RKO (cell line): ENCODE data around the gene ITPKB.

Source experiments
- DNase-seq: peaks from one replicate; pipeline ENCODE4 v3.0.0-alpha.2; 2016; ENCODE audit warnings: low spot score

ITPKB gene

DNA sequence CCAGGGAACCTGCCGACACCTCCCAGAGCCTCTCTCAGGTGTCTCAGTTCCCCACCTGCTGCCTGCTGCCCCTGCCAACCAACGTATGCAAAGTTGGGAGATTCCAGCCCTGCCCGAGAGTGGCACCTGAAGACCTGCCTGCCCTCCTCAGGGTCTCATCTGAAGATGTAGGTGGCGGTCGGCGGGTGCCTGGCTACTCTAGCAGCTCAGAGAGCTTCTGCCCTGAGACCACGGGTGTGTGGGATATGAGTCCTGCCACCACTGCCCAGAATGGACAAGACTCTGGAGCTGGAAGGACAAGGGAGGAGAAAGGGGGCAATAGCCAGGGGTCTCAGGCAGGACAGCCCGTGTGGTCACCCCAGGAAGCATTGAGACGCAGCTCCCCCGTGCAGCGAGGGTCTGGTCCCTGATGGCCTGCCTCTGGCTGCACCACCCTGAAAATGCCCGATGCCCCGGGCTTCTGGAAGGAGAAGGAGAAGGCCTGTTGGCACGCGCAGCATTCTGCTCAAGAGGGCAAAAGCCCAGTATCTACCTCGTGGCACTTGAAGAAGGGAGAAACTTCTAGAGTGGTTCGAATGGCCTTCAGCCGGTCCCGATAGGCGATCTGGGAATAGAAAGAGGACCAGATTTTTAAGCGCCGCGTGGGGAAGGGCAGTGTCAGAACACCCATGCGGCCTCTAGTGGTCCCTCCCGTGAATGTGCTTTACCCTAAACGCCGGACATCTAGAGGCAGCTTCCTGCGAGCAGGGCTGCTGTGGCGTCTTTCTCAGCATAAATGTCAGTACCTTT is 101.7 kb downstream of the ITPKB start:
- no peak for DNase-seq

DNA sequence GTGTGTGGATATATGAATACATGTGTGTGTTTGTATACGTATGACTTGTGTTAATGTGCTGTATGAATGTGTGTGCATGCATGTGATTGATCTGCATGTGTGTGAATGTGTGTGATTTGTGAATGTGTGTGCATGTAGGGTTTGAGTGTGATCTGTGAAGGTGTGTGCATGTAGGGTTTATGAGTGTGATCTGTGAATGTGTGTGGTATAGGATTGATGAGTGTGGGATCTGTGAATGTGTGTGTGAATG is 102.3 kb downstream of the ITPKB start:
- no peak for DNase-seq

DNA sequence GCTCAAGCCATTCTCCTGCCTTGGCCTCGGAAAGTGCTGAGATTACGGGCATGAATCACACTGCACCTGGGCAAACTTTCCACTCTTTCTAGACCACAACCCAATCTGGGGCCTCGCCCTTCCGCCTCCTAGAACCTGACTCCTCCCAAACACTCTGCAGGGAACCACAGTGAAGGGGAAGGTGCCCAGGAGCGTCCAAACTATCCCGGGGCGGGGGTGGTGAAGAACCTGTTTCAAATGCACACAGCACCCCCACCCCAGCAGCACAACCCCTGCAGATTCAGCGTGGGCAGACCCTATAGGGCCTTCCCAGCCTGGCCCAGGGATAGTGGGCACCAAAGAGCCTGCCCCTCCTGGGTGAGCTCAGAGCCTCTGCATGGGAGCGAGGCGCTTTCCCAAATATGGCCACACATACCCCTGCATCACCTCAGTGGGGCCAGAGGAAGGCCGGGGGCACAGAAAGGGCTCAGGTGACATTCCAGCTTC is 103.6 kb downstream of the ITPKB start:
- no peak for DNase-seq

DNA sequence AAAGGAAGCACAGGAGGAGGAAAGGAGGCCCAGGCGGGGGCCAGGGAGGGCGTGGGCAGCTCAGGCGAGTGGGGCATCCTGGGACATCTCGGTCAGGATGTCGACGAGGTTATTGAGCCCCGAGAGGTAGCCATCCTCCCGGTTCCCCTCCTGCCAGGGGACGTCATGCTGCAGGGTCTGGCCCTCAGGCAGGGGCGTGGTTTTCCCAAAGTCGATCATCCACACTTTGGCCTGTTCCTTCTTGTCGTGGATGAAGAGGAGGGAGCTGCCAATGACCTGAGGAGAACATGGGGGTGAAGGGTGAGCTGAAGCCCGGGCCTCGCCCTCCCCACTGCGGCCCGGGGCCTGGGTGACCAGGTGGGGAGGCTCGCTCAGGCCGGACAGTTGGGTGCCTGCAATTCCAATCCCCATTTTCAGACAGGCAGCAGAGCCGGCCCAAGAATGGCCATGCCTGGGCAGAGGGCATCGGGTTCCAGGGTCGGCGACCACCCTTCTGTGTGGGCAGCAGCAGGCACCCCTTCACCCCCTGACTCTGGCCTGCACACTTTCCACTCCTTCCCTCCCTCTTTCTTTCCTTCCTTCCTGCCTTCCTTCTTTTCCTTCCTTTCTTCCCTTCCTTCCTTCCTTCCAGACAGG is 104.4 kb downstream of the ITPKB start:
- DNase-seq, result no peak

DNA sequence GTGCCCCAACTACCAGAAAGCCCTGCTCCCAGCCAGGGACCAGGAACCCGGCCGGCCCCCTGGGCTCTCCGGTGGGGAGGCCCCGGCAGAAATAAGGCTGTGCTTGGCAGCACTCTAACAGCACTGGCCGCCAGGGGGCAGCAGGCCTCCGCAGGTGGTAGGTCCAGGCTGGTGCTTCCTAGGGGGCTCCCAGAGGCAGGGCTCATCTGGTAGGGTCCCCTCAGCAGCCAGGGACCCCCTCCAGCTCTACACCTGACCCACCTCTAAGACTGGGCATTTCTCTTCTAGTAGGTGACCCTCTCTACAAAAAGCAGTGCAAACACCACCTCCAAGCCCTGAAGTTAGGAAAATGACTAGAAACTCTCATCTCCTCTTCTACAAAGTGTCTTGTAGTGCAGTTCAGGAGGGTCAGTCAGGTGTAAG is 104.9 kb downstream of the ITPKB start:
- peak; percentile 55 for DNase-seq

DNA sequence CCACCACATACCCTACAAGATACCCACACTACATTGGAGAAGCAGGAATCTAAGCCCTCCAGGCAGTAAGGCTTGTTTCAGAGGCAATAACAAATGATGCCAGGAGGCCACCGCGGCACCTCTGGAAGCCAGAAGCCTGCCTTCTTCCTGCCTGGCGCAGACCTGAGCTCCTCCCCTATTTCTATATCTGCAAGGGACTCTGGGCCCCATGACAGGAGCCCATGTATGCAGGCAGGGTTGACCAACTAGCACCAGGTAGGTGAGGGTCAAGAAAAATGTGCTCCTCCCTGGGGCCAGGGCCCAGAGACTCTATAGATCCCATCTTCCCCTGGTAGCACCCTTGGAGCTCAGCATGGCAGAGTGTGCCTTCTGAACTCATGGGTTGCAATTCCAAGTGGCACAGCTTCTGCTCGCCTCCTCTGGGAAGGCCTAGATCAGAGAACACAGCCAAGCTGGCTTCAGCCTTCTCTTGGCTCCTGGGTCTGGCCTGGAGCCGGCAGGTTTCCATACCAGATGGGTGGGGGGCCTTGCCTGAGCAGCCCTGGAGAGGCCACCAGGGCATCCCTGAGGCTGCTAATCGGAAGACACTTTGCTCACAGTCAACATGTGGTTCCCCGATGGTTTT is 105.4 kb downstream of the ITPKB start:
- DNase-seq, result no peak

DNA sequence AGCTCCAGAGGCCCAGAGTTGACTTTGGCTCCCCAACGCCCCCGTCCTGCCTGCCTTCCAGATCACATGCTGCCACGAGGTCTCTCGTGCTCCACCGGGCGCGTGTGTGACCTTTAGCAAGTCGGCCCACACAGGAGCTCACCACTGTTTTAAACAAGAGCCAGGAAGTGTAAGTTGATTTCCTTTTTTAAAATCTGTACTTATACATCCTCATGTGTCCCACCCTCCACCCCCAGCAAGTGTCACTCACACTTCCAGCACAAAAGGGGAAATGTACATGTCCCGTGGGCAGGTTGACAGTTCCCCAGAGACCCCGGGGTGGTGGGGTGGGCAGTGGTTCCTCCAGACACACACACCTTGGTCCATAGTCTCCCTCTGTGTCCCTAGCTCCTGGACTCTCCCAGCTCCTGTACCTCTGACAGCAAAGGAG is 106.1 kb downstream of the ITPKB start:
- no peak for DNase-seq

DNA sequence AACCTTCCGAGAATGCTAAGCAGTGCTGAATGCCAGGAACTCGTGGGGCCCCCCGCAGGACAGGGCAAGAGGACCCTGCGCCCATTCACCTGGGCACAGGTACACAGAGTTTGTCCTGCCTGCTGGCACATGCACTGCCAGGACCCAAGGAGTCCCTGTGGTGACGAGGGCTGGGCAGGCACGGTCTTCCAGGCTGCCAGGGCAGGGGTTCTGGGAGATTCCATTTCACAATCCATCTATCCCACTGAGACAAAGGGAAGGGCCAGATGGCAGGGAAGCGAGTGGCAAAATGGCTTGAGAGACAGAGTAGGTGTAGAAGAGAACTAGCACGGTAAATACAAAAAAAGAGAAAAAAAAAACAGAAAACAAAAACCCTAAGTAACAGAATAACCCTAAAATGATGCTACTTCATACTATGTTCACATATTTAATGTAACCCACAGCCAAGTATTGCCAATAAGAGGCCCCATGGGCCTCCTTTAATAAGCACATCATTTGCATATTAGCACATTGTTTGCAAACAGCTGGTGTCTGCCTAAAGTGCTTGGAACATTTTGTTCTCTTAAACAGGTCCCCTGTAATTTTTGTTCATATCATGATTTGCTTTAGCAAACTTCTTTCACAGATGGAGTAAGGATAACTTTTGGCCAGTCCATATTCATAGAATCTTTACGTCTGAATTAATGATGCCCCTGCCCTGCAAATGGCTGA is 106.8 kb downstream of the ITPKB start:
- DNase-seq, result no peak

DNA sequence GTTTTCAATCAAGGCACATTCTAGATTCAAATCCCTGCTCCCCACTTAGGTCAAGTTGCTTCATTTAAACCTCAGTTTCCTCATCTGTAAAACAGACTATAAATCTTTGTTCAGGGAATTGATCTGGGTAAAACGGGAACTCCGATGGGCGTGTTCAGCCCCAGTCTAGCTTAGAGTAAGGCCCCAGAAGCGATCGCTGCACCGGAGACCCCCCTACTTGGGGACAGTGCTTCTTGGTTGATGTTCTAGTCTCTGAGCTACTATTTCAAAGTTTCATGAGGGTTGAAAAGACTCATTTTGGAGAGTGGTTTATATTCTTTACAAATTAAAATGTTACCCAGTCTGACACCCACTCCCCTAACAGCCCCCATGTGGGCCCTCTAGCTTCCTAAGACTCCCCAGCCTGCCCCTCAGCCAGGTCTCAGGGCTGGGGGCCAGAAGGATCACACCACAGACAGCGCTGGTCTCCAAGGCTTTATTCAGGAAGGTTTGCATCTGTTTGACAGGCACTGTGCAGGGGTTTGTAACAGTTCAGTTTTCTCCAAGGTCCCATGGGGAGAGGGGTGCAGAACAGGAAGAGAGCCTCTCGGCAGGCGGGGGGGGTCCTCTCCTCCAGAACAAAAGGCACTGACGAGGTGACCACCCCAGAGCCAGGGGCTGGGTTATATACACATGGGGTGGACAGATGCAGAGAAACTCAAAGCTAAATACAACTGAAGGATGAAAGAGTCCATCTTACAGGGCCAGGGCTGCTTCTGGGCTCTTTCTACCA is 107.7 kb downstream of the ITPKB start:
- no peak for DNase-seq

DNA sequence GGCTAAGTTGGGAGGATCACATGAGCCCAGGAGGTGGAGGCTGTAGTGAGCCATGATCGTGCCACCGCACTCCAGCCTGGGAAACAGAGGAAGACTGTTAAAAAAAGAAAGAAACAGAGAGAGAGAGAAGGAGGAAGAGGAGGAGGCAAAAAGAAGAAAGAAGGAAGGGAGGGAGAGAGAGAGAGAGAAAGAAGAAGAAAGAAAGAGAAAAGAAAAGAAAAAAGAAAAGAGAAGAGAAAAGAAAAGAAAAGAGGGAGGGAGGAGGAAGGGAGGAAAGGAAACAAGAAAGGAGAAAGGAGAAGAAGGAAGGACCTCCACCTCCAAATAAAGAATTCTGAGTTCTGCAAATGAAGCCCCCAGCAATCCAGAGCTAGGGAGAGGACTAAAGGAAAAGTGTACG is 108.5 kb downstream of the ITPKB start:
- no peak for DNase-seq

DNA sequence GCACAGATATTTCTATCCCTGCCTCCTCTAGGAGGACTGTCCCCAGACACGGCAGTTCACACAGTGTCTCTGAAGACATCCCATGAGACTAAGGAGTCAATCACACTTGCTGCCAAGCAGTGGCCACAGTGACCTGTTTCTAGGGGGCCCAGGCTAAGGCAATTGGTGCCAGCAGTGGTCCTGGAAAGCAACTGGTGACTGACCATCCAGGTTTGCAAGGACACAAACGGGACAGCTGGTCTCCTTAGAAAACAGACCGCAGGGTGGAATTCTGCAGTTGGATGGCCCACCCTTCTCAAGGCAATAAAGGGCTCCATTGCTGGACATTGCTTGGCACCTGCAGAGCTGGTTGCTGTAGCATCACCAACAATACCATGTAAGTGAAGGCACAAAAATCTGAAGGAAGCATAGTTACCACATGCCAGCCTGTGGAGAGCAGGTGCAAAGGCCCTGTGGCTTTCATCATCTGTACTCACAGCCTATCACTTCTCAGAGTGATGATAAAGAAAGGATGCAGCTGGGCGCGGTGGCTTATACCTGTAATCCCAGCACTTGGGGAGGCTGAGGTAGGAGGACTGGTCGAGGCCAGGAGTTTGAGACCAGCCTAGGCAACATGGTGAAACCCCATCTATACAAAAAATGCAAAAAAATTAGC is 109.1 kb downstream of the ITPKB start:
- no peak for DNase-seq

DNA sequence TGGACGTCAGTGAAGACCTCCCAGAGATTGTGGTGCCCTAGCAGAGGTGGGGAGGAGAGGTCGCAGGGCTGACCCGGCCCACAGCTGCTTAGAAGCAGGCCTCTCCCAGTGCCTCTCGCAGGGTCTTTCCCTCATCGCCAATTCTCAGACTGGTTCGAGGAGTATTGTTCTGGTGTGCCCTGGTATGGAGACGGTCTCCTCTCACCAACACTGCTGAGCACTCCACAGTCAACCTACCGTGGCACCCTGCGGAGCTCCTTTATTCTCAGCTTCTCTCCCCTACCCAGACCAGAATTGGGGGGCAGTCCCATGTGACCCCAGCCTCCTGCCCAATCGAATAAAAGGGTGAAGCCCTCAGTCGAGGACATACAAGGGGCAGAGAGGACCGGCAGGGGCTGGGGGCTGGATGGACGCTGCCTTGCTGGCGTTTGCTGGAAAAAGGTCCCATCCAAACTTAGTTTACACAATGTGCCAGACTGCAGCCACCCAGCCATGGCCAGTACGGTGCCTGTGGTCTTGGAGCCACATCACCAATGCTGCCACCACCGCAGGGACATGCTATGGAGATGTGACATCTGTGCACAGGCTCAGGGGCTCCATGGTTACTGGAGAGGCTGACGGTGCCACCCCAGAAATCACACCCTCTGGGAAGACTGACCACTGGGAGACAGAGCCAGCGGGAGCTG is 109.7 kb downstream of the ITPKB start:
- no peak for DNase-seq

DNA sequence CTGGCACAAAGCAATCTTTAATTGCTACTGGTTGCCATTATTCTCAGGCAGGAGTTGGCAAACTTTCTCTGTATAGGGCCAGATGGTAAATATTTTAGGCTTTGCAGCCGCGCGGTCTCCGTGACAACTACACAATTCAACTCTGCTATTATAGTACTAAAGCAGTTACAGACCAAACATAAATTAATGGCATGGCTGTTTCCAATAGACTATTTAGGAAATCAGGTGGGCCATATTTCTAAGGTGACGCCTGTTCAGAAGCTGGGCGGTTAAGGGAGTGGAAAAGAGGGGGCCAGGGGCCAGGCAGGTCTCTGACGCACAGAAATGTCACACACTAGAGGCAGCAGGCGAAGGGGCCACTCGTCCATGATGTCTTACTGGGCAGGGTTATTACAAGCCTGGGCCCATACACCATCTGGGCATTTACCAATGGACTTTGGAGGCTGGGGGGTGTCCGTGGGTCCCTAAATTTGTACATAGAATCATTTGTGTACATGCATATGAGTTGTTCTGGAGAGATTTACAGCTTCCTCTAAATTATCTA is 110.4 kb downstream of the ITPKB start:
- DNase-seq, result no peak

DNA sequence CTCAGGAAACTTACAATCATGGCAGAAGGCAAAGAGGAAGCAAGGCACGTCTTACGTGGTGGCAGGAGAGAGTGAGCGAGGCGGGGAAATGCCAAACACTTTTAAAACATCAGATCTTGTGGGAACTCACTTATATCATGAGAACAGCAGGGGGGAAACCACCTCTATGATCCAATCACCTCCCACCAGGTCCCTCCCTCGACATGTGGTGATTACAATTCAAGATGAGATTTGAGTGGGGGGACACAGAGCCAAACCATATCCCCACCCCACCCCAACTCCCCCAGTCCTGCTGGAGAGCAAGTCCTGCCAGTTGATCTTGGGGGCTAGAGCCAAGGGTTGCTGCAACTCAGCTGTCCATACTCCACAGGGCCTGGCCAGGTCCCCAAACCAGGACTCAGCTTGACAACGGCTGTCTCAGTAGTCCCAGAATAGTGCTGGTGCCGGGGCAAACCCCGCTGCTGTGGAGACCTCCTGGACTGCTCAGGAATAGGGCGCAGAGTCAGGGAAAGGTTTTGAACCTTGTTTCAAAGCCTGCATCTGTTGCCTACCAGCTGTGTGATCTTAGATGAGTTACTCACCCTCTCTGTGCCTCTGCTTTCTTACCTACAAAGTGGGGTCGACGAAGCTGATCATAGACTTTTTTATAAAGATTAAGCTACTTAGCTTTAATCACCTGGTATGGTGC is 111.0 kb downstream of the ITPKB start:
- no peak for DNase-seq

DNA sequence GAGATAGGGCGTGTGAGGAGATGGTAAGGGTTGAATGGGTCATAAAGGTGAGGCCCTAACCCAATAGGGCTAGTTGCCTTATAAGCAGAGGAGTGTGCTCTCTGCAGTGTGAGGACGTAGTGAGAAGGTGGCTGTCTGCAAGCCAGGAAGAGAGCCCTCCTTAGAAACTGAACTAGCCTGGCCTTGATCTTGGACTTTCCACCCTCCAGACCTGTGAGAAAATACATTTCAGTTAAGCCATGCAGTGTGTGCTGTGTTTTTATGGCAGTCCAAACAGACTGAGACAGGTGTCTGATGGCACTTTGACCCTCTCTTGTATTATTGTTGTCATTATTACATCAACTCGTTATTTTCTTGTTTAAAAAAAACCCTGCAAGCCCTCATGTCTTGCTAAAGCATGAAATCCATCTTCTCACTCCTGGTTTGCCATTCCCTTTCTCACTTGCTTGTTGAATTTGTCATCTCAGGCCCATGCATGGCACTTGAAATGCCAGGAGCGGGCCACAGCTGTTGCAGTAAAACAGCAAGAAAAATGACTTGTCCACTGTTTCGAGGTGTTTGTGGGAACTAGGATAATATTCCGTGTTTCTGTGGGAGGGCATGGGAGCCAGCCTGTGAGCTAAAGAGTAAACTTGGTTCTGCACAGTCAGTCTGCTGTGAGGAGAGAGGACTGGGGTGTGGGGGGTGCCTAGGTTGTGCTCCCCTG is 111.9 kb downstream of the ITPKB start:
- DNase-seq, result no peak

DNA sequence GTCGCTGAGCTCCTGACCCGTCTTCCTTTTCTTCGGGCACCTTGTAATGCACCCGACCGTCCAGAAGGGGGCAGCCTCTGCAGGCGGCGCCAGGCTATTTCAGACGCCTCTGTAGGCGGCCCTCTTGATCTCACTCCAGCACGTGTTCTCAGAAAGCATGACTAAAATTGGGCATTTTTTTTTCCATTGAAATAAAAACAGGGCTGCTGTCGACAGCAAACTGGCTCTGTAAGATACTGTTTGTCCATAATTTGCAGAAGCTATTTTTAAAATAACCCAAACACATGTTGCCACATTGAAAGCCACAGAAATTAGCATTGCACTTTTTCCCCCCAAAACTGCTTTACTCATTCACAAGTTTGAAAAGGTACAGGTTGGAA is 112.5 kb downstream of the ITPKB start:
- peak; percentile 82 for DNase-seq

DNA sequence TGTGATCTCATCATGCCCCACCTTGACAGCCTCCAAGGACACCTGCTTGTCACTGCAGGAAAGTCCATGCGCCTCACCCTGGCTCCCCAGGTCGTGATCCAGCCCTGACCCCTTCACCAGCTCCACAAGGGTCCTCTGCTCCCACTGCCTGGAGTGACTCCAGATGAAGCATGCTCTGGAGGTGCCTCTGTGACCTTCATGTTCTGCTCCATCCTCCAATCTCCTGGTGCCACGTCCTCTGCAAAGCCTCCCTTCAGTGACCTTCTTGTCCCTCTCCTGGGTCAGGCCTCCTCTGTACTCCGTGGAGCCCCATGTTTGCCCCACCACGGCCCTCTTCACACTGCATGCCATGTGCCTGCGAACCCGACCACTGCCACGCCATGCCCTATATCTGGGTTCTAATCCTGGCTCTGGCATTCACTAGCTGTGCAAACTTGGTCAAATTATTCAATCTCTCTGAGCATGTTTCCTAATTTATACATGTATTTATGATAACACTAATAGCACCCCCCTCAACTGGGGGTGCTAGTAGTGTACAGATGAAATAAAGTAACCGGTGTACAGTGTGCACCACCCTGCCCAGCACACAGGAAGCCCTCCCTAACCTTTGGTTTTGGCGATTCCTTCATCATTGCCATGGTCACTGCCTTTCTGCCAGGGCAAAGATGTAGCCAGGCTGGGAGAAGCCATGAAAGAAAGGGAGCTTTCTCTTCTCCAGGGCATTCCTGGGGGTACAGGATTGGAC is 113.1 kb downstream of the ITPKB start:
- DNase-seq, result no peak

DNA sequence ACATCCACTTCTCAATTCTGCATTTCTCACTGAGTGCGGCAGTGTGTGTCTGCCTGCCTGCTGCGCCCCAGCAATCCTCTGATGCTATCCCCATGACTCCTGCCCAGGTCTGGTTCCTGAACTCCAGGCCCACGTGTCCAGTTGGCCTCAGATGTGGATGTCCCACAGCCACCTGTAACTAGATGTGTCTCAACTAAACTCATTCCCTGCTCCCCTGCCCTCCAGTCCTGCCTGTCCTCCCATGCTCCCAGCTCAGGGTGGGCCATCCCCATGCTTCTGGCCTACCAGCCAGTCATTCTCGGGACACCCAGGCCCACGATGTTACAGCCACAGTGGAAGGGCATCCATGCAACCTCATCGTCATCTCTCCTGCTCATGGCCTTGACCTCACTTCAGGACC is 113.8 kb downstream of the ITPKB start:
- no peak for DNase-seq

DNA sequence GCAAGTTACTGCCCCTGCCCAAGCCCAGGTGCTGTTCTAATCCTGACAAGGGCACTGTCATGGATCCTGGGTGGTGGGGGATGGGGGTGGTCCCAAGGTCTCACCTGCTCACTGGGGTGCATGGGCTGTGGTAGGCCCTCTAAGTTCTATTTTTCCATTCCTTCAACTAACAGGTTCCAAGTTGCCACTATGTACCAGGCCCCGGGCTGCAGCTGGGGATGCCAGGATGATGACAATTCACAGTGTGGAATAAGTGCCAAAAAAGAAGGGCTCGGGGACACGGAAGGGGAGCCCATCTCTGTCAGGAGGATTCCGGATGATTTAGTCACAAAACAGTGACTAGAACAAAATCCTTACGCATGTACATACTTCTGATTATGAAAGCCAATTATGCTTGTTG is 114.6 kb downstream of the ITPKB start:
- DNase-seq, result peak; percentile 42
